ENCODE measurements around the gene BCDIN3D. TPM values are rescaled to one million over a fixed set of nuclear protein-coding genes. Genes with fewer than 3 reads are reported as not detected.

BCDIN3D gene
- total and polyA plus RNA-seq, 4 donors = 1.7 to 4.4 (median 2.1) TPM

- TF ChIP-seq FOXA1 (IDR thresholded peaks at IDR 0.05) (no peak), SP1 (IDR thresholded peaks at IDR 0.05) (no peak), ATF3 (IDR thresholded peaks at IDR 0.05) (no peak), HNF4G (IDR thresholded peaks at IDR 0.05) (no peak), YY1 (IDR thresholded peaks at IDR 0.05) (no peak), RXRA (IDR thresholded peaks at IDR 0.05) (no peak)
- TF ChIP-seq, protein P1, sequence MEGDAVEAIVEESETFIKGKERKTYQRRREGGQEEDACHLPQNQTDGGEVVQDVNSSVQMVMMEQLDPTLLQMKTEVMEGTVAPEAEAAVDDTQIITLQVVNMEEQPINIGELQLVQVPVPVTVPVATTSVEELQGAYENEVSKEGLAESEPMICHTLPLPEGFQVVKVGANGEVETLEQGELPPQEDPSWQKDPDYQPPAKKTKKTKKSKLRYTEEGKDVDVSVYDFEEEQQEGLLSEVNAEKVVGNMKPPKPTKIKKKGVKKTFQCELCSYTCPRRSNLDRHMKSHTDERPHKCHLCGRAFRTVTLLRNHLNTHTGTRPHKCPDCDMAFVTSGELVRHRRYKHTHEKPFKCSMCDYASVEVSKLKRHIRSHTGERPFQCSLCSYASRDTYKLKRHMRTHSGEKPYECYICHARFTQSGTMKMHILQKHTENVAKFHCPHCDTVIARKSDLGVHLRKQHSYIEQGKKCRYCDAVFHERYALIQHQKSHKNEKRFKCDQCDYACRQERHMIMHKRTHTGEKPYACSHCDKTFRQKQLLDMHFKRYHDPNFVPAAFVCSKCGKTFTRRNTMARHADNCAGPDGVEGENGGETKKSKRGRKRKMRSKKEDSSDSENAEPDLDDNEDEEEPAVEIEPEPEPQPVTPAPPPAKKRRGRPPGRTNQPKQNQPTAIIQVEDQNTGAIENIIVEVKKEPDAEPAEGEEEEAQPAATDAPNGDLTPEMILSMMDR (IDR thresholded peaks at IDR 0.05; ENCODE audit: low read depth, low read length, missing input control) = no peak
- TF ChIP-seq, protein P2, sequence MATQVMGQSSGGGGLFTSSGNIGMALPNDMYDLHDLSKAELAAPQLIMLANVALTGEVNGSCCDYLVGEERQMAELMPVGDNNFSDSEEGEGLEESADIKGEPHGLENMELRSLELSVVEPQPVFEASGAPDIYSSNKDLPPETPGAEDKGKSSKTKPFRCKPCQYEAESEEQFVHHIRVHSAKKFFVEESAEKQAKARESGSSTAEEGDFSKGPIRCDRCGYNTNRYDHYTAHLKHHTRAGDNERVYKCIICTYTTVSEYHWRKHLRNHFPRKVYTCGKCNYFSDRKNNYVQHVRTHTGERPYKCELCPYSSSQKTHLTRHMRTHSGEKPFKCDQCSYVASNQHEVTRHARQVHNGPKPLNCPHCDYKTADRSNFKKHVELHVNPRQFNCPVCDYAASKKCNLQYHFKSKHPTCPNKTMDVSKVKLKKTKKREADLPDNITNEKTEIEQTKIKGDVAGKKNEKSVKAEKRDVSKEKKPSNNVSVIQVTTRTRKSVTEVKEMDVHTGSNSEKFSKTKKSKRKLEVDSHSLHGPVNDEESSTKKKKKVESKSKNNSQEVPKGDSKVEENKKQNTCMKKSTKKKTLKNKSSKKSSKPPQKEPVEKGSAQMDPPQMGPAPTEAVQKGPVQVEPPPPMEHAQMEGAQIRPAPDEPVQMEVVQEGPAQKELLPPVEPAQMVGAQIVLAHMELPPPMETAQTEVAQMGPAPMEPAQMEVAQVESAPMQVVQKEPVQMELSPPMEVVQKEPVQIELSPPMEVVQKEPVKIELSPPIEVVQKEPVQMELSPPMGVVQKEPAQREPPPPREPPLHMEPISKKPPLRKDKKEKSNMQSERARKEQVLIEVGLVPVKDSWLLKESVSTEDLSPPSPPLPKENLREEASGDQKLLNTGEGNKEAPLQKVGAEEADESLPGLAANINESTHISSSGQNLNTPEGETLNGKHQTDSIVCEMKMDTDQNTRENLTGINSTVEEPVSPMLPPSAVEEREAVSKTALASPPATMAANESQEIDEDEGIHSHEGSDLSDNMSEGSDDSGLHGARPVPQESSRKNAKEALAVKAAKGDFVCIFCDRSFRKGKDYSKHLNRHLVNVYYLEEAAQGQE (IDR thresholded peaks at IDR 0.05) = no peak
- Histone ChIP-seq H3K4me3 (ENCODE audit: low read depth in 1 of 3, low read length in 3 of 3) (peak overlapping the region in 2 of 3 donors; percentile 78 to 91), H3K36me3 (ENCODE audit: control insufficient read depth in 4 of 4, insufficient read depth in 3 of 4, low read depth in 1 of 4, low read length in 3 of 4) (no peaks in the 10 kb centered on the region), H3K9ac (ENCODE audit: low read depth in 1 of 2, low read length in 2 of 2) (no peak overlapping the region), H3K9me3 (ENCODE audit: control insufficient read depth in 4 of 4, low read length in 3 of 4) (no peaks in the 10 kb centered on the region), H3K4me1 (ENCODE audit: control insufficient read depth in 4 of 4, insufficient read depth in 4 of 4, low read length in 3 of 4) (peaks cover 4 to 25% (median 13%) of the 10 kb centered on the region in 4 donors), H3K27ac (ENCODE audit: low read depth in 1 of 2, low read length in 2 of 2) (peak overlapping the region in 1 of 2 donors; percentile 63), H3K27me3 (ENCODE audit: control insufficient read depth in 4 of 4, insufficient read depth in 4 of 4, low read length in 3 of 4) (no peaks in the 10 kb centered on the region)
- 67% methylated on average over 6 of the region's 6 CpGs for WGBS
- DNase-seq (ENCODE audit: low spot score) = no peak
Measured at GRCh38 chr12:49827051-49827400, 15.9 kb downstream of the BCDIN3D start.

DNA sequence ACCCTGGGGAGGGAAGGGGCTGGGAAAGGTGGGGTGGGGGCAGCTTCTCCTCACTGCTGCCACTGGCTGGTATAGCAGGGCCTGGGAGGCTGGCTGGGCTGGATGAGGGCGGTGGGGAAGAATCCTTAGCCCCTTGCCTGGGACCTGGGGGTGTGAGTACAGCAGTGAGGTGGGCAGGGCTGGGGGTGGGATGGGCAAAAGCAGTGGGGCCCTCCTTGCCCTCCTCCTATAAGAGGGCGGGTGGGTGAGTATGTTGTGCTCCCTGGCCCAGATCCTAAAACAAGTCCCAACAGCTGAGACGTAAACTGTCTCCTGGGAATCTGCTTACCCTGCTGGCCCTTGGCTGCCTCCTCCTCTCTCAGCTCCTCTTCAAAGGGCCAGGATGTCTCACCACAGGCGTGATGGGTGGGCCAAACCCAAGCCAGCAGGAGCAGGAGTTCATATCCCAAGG, 16.9 kb downstream of the BCDIN3D start:
- peaks cover 6 to 25% (median 16%) of the 10 kb centered on the region in 4 donors for H3K4me1 ChIP-seq (ENCODE audit: control insufficient read depth in 4 of 4, insufficient read depth in 4 of 4, low read length in 3 of 4)
- no peak overlapping the region for H3K27ac ChIP-seq (ENCODE audit: low read depth in 1 of 2, low read length in 2 of 2)
- no peaks in the 10 kb centered on the region for H3K9me3 ChIP-seq (ENCODE audit: control insufficient read depth in 4 of 4, low read length in 3 of 4)
- no peak for TF ChIP-seq HNF4A (conservative IDR thresholded peaks at IDR 0.05)
- TF ChIP-seq GABPA (IDR thresholded peaks at IDR 0.05 in 1 of 2, conservative IDR thresholded peaks at IDR 0.05 in 1 of 2) = no peak
- TF ChIP-seq YY1 (IDR thresholded peaks at IDR 0.05) = no peak
- TF ChIP-seq, protein P3, sequence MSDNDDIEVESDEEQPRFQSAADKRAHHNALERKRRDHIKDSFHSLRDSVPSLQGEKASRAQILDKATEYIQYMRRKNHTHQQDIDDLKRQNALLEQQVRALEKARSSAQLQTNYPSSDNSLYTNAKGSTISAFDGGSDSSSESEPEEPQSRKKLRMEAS (IDR thresholded peaks at IDR 0.05) = no peak
- no peak for TF ChIP-seq RXRA (IDR thresholded peaks at IDR 0.05)
- H3K36me3 ChIP-seq (ENCODE audit: control insufficient read depth in 4 of 4, insufficient read depth in 3 of 4, low read depth in 1 of 4, low read length in 3 of 4) = no peaks in the 10 kb centered on the region
- H3K9ac ChIP-seq (ENCODE audit: low read depth in 1 of 2, low read length in 2 of 2) = no peak overlapping the region
- DNase-seq (ENCODE audit: low spot score) = no peak
- no peaks in the 10 kb centered on the region for H3K27me3 ChIP-seq (ENCODE audit: control insufficient read depth in 4 of 4, insufficient read depth in 4 of 4, low read length in 3 of 4)
- WGBS = 85% methylated on average over 4 of the region's 4 CpGs
- no peak overlapping the region for H3K4me3 ChIP-seq (ENCODE audit: low read depth in 1 of 3, low read length in 3 of 3)

DNA sequence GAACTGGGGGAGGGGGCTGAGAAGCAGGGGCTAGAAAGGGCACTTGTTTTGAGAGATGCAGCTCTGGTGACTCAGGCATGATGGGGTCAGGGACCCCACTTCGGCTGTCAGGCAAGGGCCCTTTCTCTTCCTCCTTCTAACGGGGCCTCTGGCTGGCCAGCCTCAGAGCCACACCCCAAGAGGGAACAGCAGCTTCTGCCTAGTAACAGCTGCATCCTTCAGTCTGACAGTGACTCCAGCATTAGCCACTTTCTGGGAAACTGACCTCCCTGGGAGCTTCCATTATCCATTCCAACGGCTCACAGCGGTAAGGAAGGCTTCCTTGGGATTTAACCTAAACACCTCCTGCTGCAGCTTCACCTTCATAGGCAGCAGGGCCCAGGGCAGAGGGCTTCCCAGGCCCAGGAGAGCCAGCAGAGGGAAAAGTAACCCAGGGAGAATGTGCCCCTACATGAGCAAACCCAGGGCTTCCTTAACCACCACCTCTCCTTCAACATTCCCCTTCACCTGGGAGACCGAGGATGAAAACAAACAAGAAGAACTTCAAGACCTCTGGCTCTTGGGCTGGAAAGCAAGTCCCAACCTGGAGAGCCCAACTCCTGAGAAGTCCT, 17.4 kb downstream of the BCDIN3D start:
- TF ChIP-seq EGR1 (IDR thresholded peaks at IDR 0.05; ENCODE audit: low read depth in 2 of 2) (no peak), HNF4G (IDR thresholded peaks at IDR 0.05) (no peak), JUND (IDR thresholded peaks at IDR 0.05) (no peak), RAD21 (IDR thresholded peaks at IDR 0.05) (no peak)
- TF ChIP-seq, protein P3 (IDR thresholded peaks at IDR 0.05) = no peak
- TF ChIP-seq, protein P4, sequence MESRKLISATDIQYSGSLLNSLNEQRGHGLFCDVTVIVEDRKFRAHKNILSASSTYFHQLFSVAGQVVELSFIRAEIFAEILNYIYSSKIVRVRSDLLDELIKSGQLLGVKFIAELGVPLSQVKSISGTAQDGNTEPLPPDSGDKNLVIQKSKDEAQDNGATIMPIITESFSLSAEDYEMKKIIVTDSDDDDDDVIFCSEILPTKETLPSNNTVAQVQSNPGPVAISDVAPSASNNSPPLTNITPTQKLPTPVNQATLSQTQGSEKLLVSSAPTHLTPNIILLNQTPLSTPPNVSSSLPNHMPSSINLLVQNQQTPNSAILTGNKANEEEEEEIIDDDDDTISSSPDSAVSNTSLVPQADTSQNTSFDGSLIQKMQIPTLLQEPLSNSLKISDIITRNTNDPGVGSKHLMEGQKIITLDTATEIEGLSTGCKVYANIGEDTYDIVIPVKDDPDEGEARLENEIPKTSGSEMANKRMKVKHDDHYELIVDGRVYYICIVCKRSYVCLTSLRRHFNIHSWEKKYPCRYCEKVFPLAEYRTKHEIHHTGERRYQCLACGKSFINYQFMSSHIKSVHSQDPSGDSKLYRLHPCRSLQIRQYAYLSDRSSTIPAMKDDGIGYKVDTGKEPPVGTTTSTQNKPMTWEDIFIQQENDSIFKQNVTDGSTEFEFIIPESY (IDR thresholded peaks at IDR 0.05) = no peak
- TF ChIP-seq, protein P1 (IDR thresholded peaks at IDR 0.05; ENCODE audit: low read depth, low read length, missing input control) = no peak
- WGBS = 76% methylated on average over 5 of the region's 5 CpGs
- Histone ChIP-seq H3K4me1 (ENCODE audit: control insufficient read depth in 4 of 4, insufficient read depth in 4 of 4, low read length in 3 of 4) (peaks cover 6 to 25% (median 16%) of the 10 kb centered on the region in 4 donors), H3K9ac (ENCODE audit: low read depth in 1 of 2, low read length in 2 of 2) (no peak overlapping the region), H3K27me3 (ENCODE audit: control insufficient read depth in 4 of 4, insufficient read depth in 4 of 4, low read length in 3 of 4) (no peaks in the 10 kb centered on the region), H3K27ac (ENCODE audit: low read depth in 1 of 2, low read length in 2 of 2) (no peak overlapping the region), H3K9me3 (ENCODE audit: control insufficient read depth in 4 of 4, low read length in 3 of 4) (no peaks in the 10 kb centered on the region), H3K36me3 (ENCODE audit: control insufficient read depth in 4 of 4, insufficient read depth in 3 of 4, low read depth in 1 of 4, low read length in 3 of 4) (no peaks in the 10 kb centered on the region), H3K4me3 (ENCODE audit: low read depth in 1 of 3, low read length in 3 of 3) (no peak overlapping the region)
- DNase-seq (ENCODE audit: low spot score) = no peak
